Esophagus squamous epithelium (tissue), 4 donors: ENCODE data around the gene LILRA2.

Experiments
- CTCF ChIP-seq, 6 experiments: fragments of 450-650 bp in 4 of 6; fragments of 200-600 bp in 2 of 6; sonication (generic) in 2 of 6; IDR thresholded peaks; one replicate each; pipeline ENCODE4 v1.5.1; 2016 to 2019; ENCODE audit warnings: antibody characterized with exemption in 6 of 6, mild to moderate bottlenecking in 4 of 6, moderate library complexity in 4 of 6
- POLR2A ChIP-seq, 4 donors: fragments of 450-650 bp; IDR thresholded peaks; one replicate each; pipeline ENCODE4 v1.6.1; 2017; ENCODE audit warnings: antibody characterized with exemption in 4 of 4, mild to moderate bottlenecking in 4 of 4, moderate library complexity in 3 of 4

- no peak for TF ChIP-seq POLR2A (IDR thresholded peaks at IDR 0.05)
- TF ChIP-seq CTCF (IDR thresholded peaks at IDR 0.05), result no peak
Observed at GRCh38 chr19:54552913-54553310, 20.7 kb upstream of the LILRA2 start.
